ENCODE results near the gene FGF8.

- TF ChIP-seq ZNF274 (IDR thresholded peaks at IDR 0.05; ENCODE audit: low read depth, low read length), result no peak
- TF ChIP-seq SUZ12 (IDR thresholded peaks at IDR 0.05; ENCODE audit: extremely low read depth, insufficient read depth, insufficient read length), result no peak
Observed at GRCh38 chr10:101748496-101748895, 27.4 kb downstream of the FGF8 start.

All from NT2/D1 (cell line).